ENCODE measurements around the gene ZNF575. TPM values are rescaled to one million over a fixed set of nuclear protein-coding genes. Genes with fewer than 3 reads are reported as not detected.

Gene ZNF575
- polyA plus RNA-seq, 1 donor from 2014 or later = not detected

- Histone ChIP-seq H3K36me3 (ENCODE audit: insufficient read depth, low read length) (no peaks in the 10 kb centered on the region), H3K79me2 (replicated peaks; ENCODE audit: insufficient read depth, low read length) (peaks cover 3% of the 10 kb centered on the region), H3K27ac (ENCODE audit: low read length) (no peak overlapping the region), H3K9me3 (ENCODE audit: low read length) (no peaks in the 10 kb centered on the region), H4K20me1 (ENCODE audit: insufficient read depth) (no peaks in the 10 kb centered on the region), H3K9ac (ENCODE audit: low read length) (no peak overlapping the region), H3F3A (ENCODE audit: insufficient read depth, low read length, poor library complexity, severe bottlenecking) (no peaks in the 10 kb centered on the region), H3K27me3 (ENCODE audit: insufficient read depth, low read depth, low read length) (no peaks in the 10 kb centered on the region), H3K9me2 (ENCODE audit: insufficient read depth, low read length) (no peaks in the 10 kb centered on the region), H2AFZ (ENCODE audit: low read depth, low read length) (no peak overlapping the region), H3K4me3 (ENCODE audit: low read length) (no peak overlapping the region), H3K4me2 (ENCODE audit: low read length) (no peak overlapping the region)
- TF ChIP-seq EP300 (conservative IDR thresholded peaks at IDR 0.05; ENCODE audit: poor library complexity, severe bottlenecking) = no peak
- TF ChIP-seq TAF1 (IDR thresholded peaks at IDR 0.05; ENCODE audit: low read depth) = no peak
- no peak for TF ChIP-seq RAD21 (conservative IDR thresholded peaks at IDR 0.05)
- no peak for TF ChIP-seq REST (IDR thresholded peaks at IDR 0.05; ENCODE audit: borderline replicate concordance)
- TF ChIP-seq MXI1 (conservative IDR thresholded peaks at IDR 0.05; ENCODE audit: poor library complexity, severe bottlenecking) = no peak
- TF ChIP-seq CTCF (IDR thresholded peaks at IDR 0.05; ENCODE audit: poor library complexity, severe bottlenecking) = no peak
- TF ChIP-seq SMC3 (conservative IDR thresholded peaks at IDR 0.05; ENCODE audit: poor library complexity) = no peak
- TF ChIP-seq EZH2 (IDR thresholded peaks at IDR 0.05; ENCODE audit: borderline replicate concordance, insufficient read depth, low read length, poor library complexity, severe bottlenecking) = no peak
- TF ChIP-seq POLR2AphosphoS5 (IDR thresholded peaks at IDR 0.05) = no peak
These were observed 30.9 kb downstream of the ZNF575 start for GRCh38 chr19:43563816-43564457.

- H3K9me3 ChIP-seq (ENCODE audit: low read length) = no peaks in the 10 kb centered on the region
- H2AFZ ChIP-seq (ENCODE audit: low read depth, low read length) = no peak overlapping the region
- H3K27me3 ChIP-seq (ENCODE audit: insufficient read depth, low read depth, low read length) = no peaks in the 10 kb centered on the region
- no peaks in the 10 kb centered on the region for H4K20me1 ChIP-seq (ENCODE audit: insufficient read depth)
- no peak overlapping the region for H3K9ac ChIP-seq (ENCODE audit: low read length)
- peaks cover 3% of the 10 kb centered on the region for H3K79me2 ChIP-seq (replicated peaks; ENCODE audit: insufficient read depth, low read length)
- no peaks in the 10 kb centered on the region for H3K36me3 ChIP-seq (ENCODE audit: insufficient read depth, low read length)
- no peaks in the 10 kb centered on the region for H3F3A ChIP-seq (ENCODE audit: insufficient read depth, low read length, poor library complexity, severe bottlenecking)
- no peaks in the 10 kb centered on the region for H3K9me2 ChIP-seq (ENCODE audit: insufficient read depth, low read length)
- no peak overlapping the region for H3K27ac ChIP-seq (ENCODE audit: low read length)
- TF ChIP-seq EP300 (conservative IDR thresholded peaks at IDR 0.05; ENCODE audit: poor library complexity, severe bottlenecking) (no peak), SMC3 (conservative IDR thresholded peaks at IDR 0.05; ENCODE audit: poor library complexity) (no peak), TAF1 (IDR thresholded peaks at IDR 0.05; ENCODE audit: low read depth) (no peak), POLR2AphosphoS5 (IDR thresholded peaks at IDR 0.05) (no peak), REST (IDR thresholded peaks at IDR 0.05; ENCODE audit: borderline replicate concordance) (no peak), EZH2 (IDR thresholded peaks at IDR 0.05; ENCODE audit: borderline replicate concordance, insufficient read depth, low read length, poor library complexity, severe bottlenecking) (no peak), MXI1 (conservative IDR thresholded peaks at IDR 0.05; ENCODE audit: poor library complexity, severe bottlenecking) (no peak), RAD21 (conservative IDR thresholded peaks at IDR 0.05) (no peak), CTCF (IDR thresholded peaks at IDR 0.05; ENCODE audit: poor library complexity, severe bottlenecking) (no peak)
- H3K4me3 ChIP-seq (ENCODE audit: low read length) = no peak overlapping the region
- no peak overlapping the region for H3K4me2 ChIP-seq (ENCODE audit: low read length)
These were observed 31.8 kb downstream of the ZNF575 start for GRCh38 chr19:43564800-43565199.
